Measurements from ENCODE around the gene ABHD17A.

DNA sequence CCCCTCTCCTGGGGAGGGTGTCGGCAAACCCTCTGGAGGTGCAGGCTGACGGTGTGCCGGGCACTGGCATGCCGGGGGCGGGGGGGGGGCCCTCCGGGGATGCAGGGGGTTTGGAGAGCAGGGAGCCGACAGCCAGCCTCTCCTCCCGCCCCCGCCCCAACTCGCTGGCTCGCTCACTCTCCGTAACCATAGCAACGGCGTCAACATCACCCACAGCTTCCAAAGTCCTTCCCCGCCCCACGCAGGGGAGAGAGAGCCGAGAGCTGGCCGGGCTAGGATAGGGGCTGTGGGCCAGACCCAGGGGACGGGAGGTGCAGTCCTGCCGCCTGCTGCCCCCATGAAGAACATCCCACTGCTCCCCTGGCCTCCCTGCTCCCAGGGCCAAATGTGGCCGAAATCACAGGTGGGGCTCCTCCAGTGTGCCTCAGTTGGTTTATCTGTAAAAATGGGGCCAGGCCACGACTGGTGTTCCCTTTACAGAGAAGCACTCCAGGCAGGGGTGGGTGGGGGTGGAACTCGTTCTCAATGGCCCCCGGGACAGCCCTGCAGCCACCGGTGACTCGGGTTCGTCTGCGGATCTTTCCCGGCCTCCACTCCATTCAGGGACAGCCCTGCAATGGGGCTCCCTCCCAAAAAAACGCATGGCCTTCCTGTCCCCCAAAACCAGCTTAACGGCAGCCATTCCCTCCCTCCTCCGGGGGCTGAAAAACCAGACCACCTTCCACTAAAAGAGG is 25.1 kb downstream of the ABHD17A start:
- TF ChIP-seq EZH2 (IDR thresholded peaks at IDR 0.05; ENCODE audit: low read length) (no peak), CTCF (optimal IDR thresholded peaks at IDR 0.05 in 1 of 3, IDR thresholded peaks at IDR 0.05 in 1 of 3, conservative IDR thresholded peaks at IDR 0.05 in 1 of 3; ENCODE audit: extremely low read depth in 1 of 3, insufficient read depth in 2 of 3, low read length in 3 of 3) (no peak)
